CD4-positive, alpha-beta T cell treated with Interleukin-10 for 1 hour (primary cell): ENCODE data around the gene PIP4K2C.
"Not testable (repeated sequence)": the region's sequence is repeated elsewhere in the genome, so short reads cannot be mapped to it uniquely, and the experiment has no call there.

Experiments used
- DNase-seq: peaks from one replicate; pipeline ENCODE4 v3.0.0-alpha.2; 2020

Gene PIP4K2C

DNA sequence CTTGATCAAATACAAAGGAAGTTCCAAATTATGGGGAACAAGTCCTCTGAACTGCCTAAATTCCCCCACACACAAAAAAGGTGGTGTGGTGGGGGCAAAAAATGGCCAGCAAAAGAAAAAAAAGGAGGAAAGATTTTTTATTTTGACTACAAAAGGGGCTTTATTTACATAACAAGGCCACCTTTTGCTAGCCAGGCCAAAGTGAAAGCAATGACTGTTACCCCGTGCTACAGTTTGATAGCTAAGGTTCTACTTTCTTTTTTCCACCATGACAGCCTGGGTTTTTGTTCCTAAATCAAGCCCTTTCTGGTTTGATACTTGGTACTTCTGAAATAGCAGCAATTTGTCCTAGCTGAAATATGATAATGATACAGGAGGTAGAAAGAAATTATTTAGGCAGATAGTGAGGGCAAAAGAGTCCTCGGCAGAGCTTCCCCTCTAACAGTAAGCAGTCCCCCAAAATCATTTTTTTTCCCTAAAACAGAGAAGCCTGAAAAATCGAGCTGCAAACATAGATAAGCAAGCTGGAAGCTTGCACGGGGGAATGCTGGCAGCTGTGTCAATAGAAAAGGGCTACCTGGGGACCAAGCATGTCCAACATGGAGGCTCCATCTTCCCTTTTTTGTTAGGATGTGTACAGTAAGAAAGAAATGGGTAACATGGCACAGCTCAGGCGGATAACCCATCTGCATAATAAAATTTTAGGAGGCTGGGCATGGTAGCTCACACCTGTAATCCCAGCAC lies 50.9 kb downstream of the PIP4K2C start:
- DNase-seq = no peak

DNA sequence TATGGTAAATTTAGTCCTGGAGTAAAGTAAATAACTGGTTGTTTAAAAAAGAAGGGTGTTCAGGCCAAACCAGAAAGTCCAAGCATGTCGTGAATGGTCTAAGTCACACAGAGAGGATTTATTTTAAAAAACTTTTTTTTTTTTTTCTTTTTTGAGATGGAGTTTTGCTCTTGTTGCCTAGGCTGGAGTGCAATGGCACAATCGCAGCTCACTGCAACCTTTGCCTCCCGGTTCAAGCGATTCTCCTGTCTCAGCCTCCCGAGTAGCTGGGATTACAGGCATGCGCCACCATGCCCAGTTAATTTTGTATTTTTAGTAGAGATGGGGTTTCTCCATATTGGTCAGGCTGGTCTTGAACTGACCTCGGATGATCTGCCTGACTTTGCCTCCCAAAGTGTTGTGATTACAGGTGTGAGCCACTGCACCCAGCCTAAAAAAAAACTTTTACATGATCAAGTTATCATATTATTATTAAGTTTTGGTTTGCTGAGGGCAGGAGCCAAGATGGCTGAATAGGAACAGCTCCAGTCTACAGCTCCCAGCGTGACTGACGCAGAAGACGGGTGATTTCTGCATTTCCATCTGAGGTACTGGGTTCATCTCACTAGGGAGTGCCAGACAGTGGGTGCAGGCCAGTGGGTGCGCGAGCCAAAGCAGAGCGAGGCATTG lies 55.1 kb downstream of the PIP4K2C start:
- not testable (repeated sequence) for DNase-seq

- not testable (repeated sequence) for DNase-seq
These were observed 55.7 kb downstream of the PIP4K2C start for GRCh38 chr12:57646659-57647049.
